ENCODE data around the gene BCKDK. TPM values are rescaled to one million over a fixed set of nuclear protein-coding genes. Genes with fewer than 3 reads are reported as not detected.

BCKDK gene
- total and polyA plus RNA-seq, 2 of the 8 experiments (the other 6 are each of a cell fraction or from before 2014, with no cell fraction given) = 49.6 to 77.1 TPM

- H3K27me3 ChIP-seq (replicated peaks in 1 of 4; ENCODE audit: control insufficient read depth in 3 of 4, extremely low read depth in 1 of 4, insufficient read depth in 3 of 4, low read length in 3 of 4) = no peaks in the 10 kb centered on the region
- no peak overlapping the region for H3K18ac ChIP-seq (ENCODE audit: extremely low read depth, low read length)
- CTCF ChIA-PET (ENCODE audit: partially characterized antibody) = interaction anchor here (1.1 to 1.3 kb wide), 2 partner anchors 29 to 39 kb away, joined by 3 read pairs; no protein-coding TSS in a partner anchor
- peaks cover 16% of the 10 kb centered on the region for H3K23me2 ChIP-seq (ENCODE audit: low read depth, low read length)
- no peak overlapping the region for H2BK120ac ChIP-seq (replicated peaks; ENCODE audit: low read depth, low read length)
- peaks cover 0 to 19% of the 10 kb centered on the region in 2 experiments; a peak in 2 of 4 replicates for H3K79me2 ChIP-seq (ENCODE audit: control insufficient read depth in 1 of 2, insufficient read depth in 2 of 2, low read length in 2 of 2)
- no peak overlapping the region; the same call in 1 of the 2 replicates for H2BK5ac ChIP-seq (ENCODE audit: low read depth, low read length)
- H3K4me1 ChIP-seq (replicated peaks in 1 of 4; ENCODE audit: control insufficient read depth in 3 of 4, insufficient read depth in 4 of 4, low read length in 3 of 4) = peaks cover 0 to 39% (median 32%) of the 10 kb centered on the region in 4 experiments; a peak in 6 of 7 replicates
- H3K36me3 ChIP-seq (ENCODE audit: control insufficient read depth in 2 of 4, insufficient read depth in 4 of 4, low read length in 3 of 4) = peaks cover 14 to 27% (median 19%) of the 10 kb centered on the region in 4 experiments
- H3K9ac ChIP-seq (replicated peaks in 1 of 4; ENCODE audit: extremely low read depth in 1 of 4, low read depth in 3 of 4, low read length in 3 of 4) = no peak overlapping the region
- no peak overlapping the region for H3K4ac ChIP-seq (replicated peaks; ENCODE audit: insufficient read length, low read depth, low read length)
- H3K79me1 ChIP-seq (ENCODE audit: low read depth, low read length) = peaks cover 9% of the 10 kb centered on the region
- H3K4me2 ChIP-seq (ENCODE audit: insufficient read depth in 1 of 2, low read depth in 2 of 2, low read length in 2 of 2) = 0 out of 4 replicates have a peak overlapping the region, but pooled peaks of 1 of the 2 experiments have one; percentile 2
- DNase-seq (ENCODE audit: low read depth in 1 of 2, low spot score in 2 of 2) (no peak), FAIRE-seq (no peak)
- H2AK5ac ChIP-seq (ENCODE audit: low read depth, low read length) = no peak overlapping the region
- H2AFZ ChIP-seq (ENCODE audit: low read length) = no peak overlapping the region
- no peak overlapping the region for H3K4me3 ChIP-seq (ENCODE audit: extremely low read depth in 1 of 4, insufficient read depth in 2 of 4, low read depth in 3 of 4, low read length in 4 of 4)
- no peak overlapping the region; the same call in 1 of the 2 replicates for H3K27ac ChIP-seq (ENCODE audit: low read depth, low read length)
- POLR2A ChIA-PET (ENCODE audit: partially characterized antibody) = interaction anchor here (0.6 to 34.9 kb wide), 9 partner anchors 4 to 71 kb away, joined by 3 to 713 read pairs (median 4); partner anchors contain the start of genes BCKDK, FUS, KAT8 and PRSS36
- H3K23ac ChIP-seq (ENCODE audit: insufficient read length) = no peak overlapping the region
- H2BK15ac ChIP-seq (ENCODE audit: low read length) = no peak overlapping the region
- H3K14ac ChIP-seq (ENCODE audit: insufficient read length) = no peak overlapping the region
- peaks cover 6 to 7% of the 10 kb centered on the region in 2 experiments for H4K20me1 ChIP-seq (replicated peaks in 1 of 2; ENCODE audit: control insufficient read depth in 1 of 2, insufficient read depth in 2 of 2, low read length in 2 of 2)
- no peaks in the 10 kb centered on the region for H3K9me3 ChIP-seq (ENCODE audit: insufficient read depth in 2 of 2, low read depth in 1 of 2, low read length in 1 of 2)
- WGBS, 2 experiments (ENCODE audit: extremely low coverage in 1 of 2, insufficient coverage in 1 of 2, insufficient read length in 1 of 2, insufficient replicate concordance in 2 of 2, low coverage in 1 of 2, low lambda C conversion rate in 2 of 2, missing lambda C conversion rate in 1 of 2) = 96% methylated on average over 5 of the region's 5 CpGs; no CpG with 5 or more reads in 1 of the 2 experiments
- no peak overlapping the region for H2BK12ac ChIP-seq (ENCODE audit: low read depth, low read length)
- H4K91ac ChIP-seq (replicated peaks; ENCODE audit: insufficient read length, low read length) = no peak overlapping the region
- no peak overlapping the region for H3K56ac ChIP-seq (replicated peaks; ENCODE audit: insufficient read length, low read depth, low read length)
- no peak overlapping the region; the same call in 1 of the 2 replicates for H4K8ac ChIP-seq (ENCODE audit: extremely low read depth, insufficient read depth, low read length)
- H4K5ac ChIP-seq (ENCODE audit: insufficient read length, low read depth, low read length) = no peak overlapping the region
- H2BK20ac ChIP-seq (ENCODE audit: low read length) = no peak overlapping the region
- TF ChIP-seq NRF1 (IDR thresholded peaks at IDR 0.05; ENCODE audit: low read depth, low read length) = no peak
These were observed 23.7 kb downstream of the BCKDK start for GRCh38 chr16:31131841-31132271.
